GM19023 (cell line): ENCODE data around the gene GAREM1.
A peak's percentile ranks its signal among the peaks of the same experiment; 100 is the strongest.
"Not testable (repeated sequence)": the region's sequence is repeated elsewhere in the genome, so short reads cannot be mapped to it uniquely, and the experiment has no call there.

Experiments used
- ATAC-seq: cut with Tn5 transposase; IDR thresholded peaks from one replicate; pipeline ENCODE4 v1.9.1; 2021; ENCODE audit warnings: mild to moderate bottlenecking, moderate library complexity; ENCODE audit not compliant: unreplicated experiment

GAREM1 gene

DNA sequence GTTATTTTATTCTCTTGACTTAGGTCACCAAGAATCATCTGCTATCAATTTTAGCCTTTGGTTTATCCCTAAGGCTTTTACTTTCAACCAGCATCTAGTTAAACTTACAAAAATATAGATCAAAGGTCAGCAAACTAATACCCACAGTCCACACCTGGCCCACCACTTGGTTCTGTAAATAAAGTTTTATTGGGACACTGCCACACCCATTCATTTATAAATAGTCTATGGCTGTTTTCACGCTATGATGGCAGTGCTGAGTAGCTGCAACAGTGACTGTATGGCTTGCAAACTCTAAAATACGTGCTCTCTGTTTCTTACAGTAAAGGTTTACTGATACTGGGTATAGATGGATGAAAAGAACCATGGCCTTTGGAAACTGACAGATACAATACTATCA, 173.8 kb downstream of the GAREM1 start:
- no peak for ATAC-seq

GRCh38 chr18:32295604-32296003, 175.1 kb downstream of the GAREM1 start:
- ATAC-seq = no peak

- ATAC-seq = no peak
Measured at GRCh38 chr18:32293107-32293506, 177.6 kb downstream of the GAREM1 start.

DNA sequence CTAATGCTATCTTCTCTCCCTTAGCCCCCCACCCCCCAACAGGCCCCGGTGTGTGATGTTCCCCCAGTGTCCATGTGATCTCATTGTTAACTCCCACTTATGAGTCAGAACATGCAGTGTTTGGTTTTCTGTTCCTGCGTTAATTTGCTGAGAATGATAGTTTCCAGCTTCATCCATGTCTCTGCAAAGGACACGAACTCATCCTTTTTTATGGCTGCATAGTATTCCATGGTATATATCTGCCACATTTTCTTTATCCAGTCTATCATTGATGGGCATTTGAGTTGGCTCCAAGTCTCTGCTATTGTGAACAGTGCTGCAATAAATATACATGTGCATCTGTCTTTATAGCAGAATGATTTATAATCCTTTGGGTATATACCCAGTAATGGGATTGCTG, 179.1 kb downstream of the GAREM1 start:
- ATAC-seq = not testable (repeated sequence)

DNA sequence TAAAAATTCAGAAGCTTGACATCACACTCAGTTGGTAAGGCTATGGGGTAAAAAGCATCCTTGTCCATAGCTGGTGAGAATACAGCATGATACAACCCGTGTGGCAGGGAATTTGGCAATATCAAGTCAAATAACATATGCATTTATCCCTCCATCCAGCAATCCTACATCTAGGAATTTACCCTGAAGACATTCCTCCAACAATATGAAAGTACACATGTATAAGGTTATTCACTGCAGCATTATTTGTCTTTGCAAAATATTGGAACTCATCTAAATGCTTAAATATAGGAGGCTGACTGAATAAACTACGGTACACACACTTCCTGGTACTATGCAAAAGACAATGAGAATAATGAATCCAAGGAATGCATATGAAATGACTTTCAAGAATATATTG, 179.9 kb downstream of the GAREM1 start:
- ATAC-seq = no peak

DNA sequence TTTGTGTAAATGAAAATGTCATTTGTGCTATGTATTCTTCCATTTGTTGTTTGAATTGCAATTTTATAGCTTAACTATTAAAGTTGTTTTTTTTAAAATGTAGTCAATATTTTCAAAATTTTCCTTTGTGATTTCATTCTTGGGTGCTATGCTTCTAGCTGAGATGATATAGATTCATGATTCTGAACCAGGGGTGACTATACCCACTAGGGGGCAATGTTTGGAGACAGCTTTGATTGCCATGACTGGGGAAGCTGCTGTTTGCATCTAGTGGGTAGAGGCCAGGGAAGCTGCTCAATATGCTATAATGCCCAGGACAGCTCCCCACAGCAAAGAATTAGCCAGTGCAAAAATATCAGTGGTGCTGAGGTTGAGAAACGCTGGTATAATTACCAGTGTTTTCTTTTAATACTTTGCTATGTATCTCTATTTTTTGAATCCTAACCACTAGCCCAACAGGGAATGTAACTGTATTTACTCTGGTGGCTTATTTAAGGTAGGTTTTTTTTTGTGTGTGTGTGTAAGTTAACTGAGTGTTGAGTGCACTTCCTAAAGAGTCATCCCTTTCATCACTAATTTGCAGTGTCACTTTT, 181.1 kb downstream of the GAREM1 start:
- ATAC-seq = peak; percentile 77

GRCh38 chr18:32287873-32288272, 182.8 kb downstream of the GAREM1 start:
- no peak for ATAC-seq

DNA sequence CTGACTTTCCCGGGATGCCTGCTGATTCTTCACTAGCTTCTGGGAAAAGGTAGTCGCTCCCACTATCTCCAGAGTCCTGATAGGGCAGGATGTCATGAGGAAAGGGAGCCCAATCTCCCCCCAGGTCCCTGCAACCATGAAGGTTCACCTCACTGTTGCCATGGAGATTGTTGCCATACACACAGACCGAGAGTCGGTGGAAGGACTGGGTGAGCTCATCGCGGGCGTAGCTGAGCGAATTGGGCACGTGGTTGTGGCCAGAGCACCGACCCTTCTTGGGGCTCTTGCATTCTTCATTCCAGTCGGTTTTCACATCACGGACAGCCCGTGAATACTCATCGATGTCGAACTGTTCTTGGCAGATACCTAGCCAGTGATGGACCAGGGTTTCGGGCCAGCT, 183.4 kb downstream of the GAREM1 start:
- no peak for ATAC-seq

DNA sequence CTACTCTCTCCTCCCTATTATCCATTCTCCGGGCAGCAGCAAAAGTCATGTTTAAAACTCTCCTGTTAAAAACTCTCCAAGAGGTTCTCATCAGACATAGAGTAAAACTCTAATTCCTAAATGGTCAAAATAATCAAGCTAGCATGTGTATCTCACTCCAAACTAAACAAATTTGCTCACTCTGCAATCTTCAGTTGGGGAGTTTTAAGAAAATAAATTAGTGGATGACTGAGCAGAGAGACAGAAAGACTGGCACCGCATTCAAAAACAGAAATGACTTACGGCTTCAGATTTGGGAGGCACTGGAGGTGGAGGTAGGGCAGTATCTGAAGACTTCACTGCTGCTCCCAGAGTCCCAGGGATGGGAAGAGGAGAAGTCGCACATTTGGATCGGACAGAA, 183.9 kb downstream of the GAREM1 start:
- ATAC-seq = no peak

- ATAC-seq = no peak
Measured at GRCh38 chr18:32284284-32284683, 186.4 kb downstream of the GAREM1 start.

DNA sequence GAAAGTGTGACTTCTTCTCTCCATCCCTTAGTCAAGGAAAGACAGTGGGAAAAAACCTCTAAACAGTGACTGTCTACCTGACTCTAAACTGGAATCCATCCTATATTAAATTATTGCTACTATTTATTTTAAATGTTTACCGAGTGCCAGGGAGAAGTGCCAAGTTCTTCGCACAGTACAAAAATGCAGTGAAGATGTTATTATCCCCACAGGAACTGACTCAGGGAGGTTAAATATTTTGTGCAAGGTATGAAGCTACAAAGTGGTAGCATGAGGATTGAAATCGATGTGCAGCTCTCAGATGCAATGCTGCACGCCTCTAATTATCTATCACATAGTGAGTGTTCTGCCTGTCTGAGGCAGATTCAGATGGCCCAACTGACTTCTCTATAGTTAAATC, 189.8 kb downstream of the GAREM1 start:
- ATAC-seq = no peak

GRCh38 chr18:32280188-32280783, 190.4 kb downstream of the GAREM1 start:
- ATAC-seq = no peak

DNA sequence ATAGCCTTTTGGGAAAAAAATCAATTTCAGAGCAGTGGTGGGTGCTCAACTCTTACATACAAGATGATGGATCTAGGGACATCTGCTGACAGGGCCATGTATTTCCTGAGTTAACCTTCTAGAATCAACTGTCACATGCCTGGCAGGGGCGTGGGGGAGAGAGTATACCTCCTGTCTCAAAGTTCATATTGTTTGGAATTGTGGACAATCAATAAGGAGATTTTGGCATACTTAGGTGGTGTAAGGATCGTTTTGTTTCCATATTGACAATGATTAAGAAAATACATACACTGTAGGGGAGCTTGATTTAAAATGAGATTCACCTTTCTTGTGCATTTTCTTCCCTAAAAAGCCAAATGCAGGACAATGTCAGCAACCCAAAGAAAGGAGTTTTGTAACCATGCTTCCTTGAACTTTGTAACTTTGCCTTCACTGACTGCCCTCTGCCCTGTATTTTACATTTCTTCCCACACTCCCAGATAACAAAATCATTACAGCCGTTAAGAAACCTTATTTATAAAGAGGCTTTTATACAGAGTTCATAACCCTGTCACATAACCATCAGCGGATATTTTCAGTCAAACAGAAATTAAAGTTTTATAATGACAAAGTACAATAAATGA, 192.4 kb downstream of the GAREM1 start:
- no peak for ATAC-seq

DNA sequence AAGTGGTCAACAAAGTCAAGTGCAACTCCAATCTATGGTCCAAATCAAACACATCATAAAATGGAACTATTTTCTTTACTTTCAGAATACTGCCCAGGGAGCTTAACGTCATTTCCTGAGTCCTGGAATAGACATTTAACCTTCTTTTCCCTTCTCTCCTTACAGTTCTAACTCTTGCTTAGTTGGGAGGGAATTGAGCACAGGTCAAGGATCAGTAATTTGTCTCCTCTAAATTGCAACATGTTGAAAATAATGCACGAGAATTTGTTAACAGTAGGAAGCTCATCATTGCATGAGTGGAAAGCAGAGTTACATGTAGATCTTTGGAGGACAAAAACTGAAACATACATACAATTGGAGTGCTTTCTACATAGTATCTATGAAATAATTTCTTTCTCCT, 193.1 kb downstream of the GAREM1 start:
- no peak for ATAC-seq

- no peak for ATAC-seq
Measured at GRCh38 chr18:32276906-32277305, 193.8 kb downstream of the GAREM1 start.

- no peak for ATAC-seq
Measured at GRCh38 chr18:32276256-32276655, 194.4 kb downstream of the GAREM1 start.

GRCh38 chr18:32275221-32275620, 195.5 kb downstream of the GAREM1 start:
- ATAC-seq = no peak

- no peak for ATAC-seq
Measured at GRCh38 chr18:32274307-32274706, 196.4 kb downstream of the GAREM1 start.

DNA sequence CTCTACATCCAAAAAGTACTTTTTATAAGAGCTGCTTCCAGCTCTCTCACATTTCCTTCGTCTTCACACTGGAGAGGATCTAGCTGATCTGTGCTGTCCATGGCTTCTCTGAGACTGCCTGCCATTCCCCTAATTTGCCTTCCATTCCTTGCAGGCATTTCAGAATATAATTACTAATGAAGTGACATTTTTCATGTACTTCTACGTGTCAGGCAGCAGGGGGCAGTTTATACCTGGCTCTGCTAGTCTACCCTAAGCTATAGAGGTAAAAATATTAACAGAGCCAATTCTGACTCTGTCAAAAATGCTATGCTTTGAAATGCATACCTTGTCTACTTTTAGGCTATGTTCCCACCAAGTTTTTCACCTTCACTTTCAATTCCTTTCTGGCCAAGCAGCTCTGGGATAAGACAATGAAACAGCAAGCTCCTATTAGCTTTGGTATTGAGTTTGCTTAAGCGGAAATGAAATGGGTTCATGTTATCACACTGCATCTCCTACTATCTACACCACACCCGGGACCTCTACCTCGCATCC, 198.9 kb downstream of the GAREM1 start:
- ATAC-seq = no peak

DNA sequence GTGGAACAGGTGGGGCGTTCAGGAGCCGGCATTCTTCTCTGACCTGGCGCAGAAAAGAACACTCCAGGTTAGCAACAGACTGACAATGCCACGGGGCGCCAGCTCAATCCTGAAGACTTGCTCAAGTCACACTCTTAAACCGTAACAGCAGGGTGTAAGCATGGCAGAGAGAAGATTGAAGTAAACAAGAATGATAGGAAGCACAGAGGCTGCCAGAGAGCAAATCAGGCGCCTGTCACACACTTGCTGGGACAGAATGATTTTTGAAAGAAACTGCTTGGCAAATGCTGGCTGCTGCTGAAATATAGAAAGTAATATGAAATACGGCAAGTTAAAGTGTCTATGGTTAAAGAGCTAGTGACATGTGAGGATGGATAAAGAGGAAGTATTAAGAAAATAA, 200.3 kb downstream of the GAREM1 start:
- ATAC-seq = no peak

GRCh38 chr18:32267463-32267862, 203.2 kb downstream of the GAREM1 start:
- no peak for ATAC-seq

DNA sequence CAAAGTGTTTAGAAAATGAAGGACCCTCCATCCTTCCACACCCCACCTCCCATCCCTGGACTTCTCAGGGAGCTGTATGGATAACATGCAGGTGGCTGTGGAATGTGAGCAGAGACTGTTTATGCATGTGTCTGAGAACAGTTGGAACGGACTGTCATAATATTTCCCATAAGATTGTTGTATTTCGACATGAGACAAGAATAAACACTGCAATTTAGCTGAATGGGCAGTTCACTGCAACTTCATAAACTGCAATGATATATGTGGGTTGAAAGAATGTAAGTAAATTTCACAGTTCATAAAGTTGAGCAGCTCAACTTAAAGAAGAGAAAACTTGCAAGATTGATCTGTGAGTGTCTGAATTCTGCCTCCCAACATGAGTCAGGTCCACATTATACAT, 206.3 kb downstream of the GAREM1 start:
- no peak for ATAC-seq
